IMR-90 (cell line): ENCODE data around the gene CPLX3. TPM values are rescaled to one million over a fixed set of nuclear protein-coding genes. Genes with fewer than 3 reads are reported as not detected.
A peak's percentile ranks its signal among the peaks of the same experiment; 100 is the strongest.

Source experiments
- ATAC-seq: fragments of 200-7000 bp; cut with Tn5 transposase; 2 replicates; pipeline ENCODE4 v1.9.1; 2020; ENCODE audit warnings: low read depth, mild to moderate bottlenecking, moderate library complexity
- BruUV-seq: library from RNA; stranded (reverse); fragments of 400-500 nt; replicated peaks from 2 replicates; lab custom pipeline; 2021; lab: Mats Ljungman, UMichigan
- CTCF ChIA-PET: fragments of 300-600 bp; formaldehyde crosslinking; extraction: SDS; loops from one replicate; lab custom pipeline; 2021; ENCODE audit warnings: antibody characterized with exemption; lab: Yijun Ruan, JAX
- POLR2A ChIA-PET: fragments of 300-600 bp; sonication (Branson Sonifier 250); formaldehyde crosslinking; loops from one replicate; lab custom pipeline; 2022; ENCODE audit warnings: antibody characterized with exemption; ENCODE audit not compliant: unreplicated experiment; lab: Charles Lee
- DNase-seq: peaks from one replicate; pipeline ENCODE4 v3.0.0; 2013
- H2AFZ ChIP-seq: replicated peaks from 2 replicates; pipeline ENCODE3; 2013; ENCODE audit warnings: low read length, mild to moderate bottlenecking; ENCODE audit not compliant: poor library complexity
- H2AK5ac ChIP-seq: 2 replicates; pipeline ENCODE4 v1.6.1; 2013; ENCODE audit warnings: low read depth, low read length, inconsistent platforms
- H2AK9ac ChIP-seq: replicated peaks from 2 replicates; pipeline ENCODE3; 2013; ENCODE audit warnings: mild to moderate bottlenecking, low read depth, low read length, moderate library complexity; ENCODE audit not compliant: poor library complexity
- H2BK120ac ChIP-seq: 2 replicates; pipeline ENCODE4 v1.6.1; 2013; ENCODE audit warnings: low read depth, low read length, inconsistent platforms
- H2BK15ac ChIP-seq: 3 replicates; pipeline ENCODE4 v1.6.1; 2013; ENCODE audit warnings: low read depth, low read length, inconsistent platforms
- H2BK20ac ChIP-seq: 2 replicates; pipeline ENCODE4 v1.6.1; 2013; ENCODE audit warnings: low read depth, mild to moderate bottlenecking, inconsistent platforms, low read length, moderate library complexity
- H2BK5ac ChIP-seq: 2 replicates; pipeline ENCODE4 v1.6.1; 2013; ENCODE audit warnings: mild to moderate bottlenecking, low read depth, low read length, inconsistent platforms; ENCODE audit not compliant: poor library complexity, severe bottlenecking
- H3K14ac ChIP-seq: replicated peaks from 2 replicates; pipeline ENCODE4 v1.6.1; 2013; ENCODE audit warnings: low read depth, low read length, inconsistent platforms
- H3K18ac ChIP-seq: 2 replicates; pipeline ENCODE4 v1.6.1; 2013; ENCODE audit warnings: low read depth, low read length, control low read depth
- H3K23ac ChIP-seq: 2 replicates; pipeline ENCODE4 v1.6.1; 2013; ENCODE audit warnings: low read depth, low read length, inconsistent platforms
- H3K27ac ChIP-seq: 2 replicates; pipeline ENCODE4 v1.5.1; 2013; ENCODE audit warnings: mild to moderate bottlenecking, control low read depth, low read length; ENCODE audit not compliant: insufficient read depth
- H3K27me3 ChIP-seq: 2 replicates; pipeline ENCODE4 v1.6.1; 2013; ENCODE audit warnings: low read length; ENCODE audit not compliant: control insufficient read depth, insufficient read depth
- H3K36me3 ChIP-seq: 2 replicates; pipeline ENCODE4 v1.6.1; 2013; ENCODE audit warnings: low read length, mixed read lengths; ENCODE audit not compliant: control insufficient read depth, insufficient read depth
- H3K4ac ChIP-seq: 2 replicates; pipeline ENCODE4 v1.6.1; 2013; ENCODE audit warnings: low read depth, low read length, inconsistent platforms
- H3K4me1 ChIP-seq: 2 replicates; pipeline ENCODE4 v1.6.1; 2013; ENCODE audit warnings: low read length, mixed read lengths; ENCODE audit not compliant: control insufficient read depth, insufficient read depth
- H3K4me2 ChIP-seq: 2 replicates; pipeline ENCODE4 v1.6.1; 2013; ENCODE audit warnings: low read depth, mild to moderate bottlenecking, control low read depth, low read length, moderate library complexity
- H3K4me3 ChIP-seq: 2 replicates; pipeline ENCODE4 v1.5.1; 2013; ENCODE audit warnings: low read depth, mild to moderate bottlenecking, control low read depth, low read length, moderate library complexity; ENCODE audit not compliant: insufficient read depth
- H3K56ac ChIP-seq: 2 replicates; pipeline ENCODE4 v1.6.1; 2013; ENCODE audit warnings: low read length, inconsistent platforms; ENCODE audit not compliant: insufficient read depth; ENCODE audit errors: extremely low read depth
- H3K79me1 ChIP-seq, 2 experiments: 2 replicates each; pipeline ENCODE4 v1.6.1; 2013; ENCODE audit warnings: low read length in 2 of 2, inconsistent platforms in 1 of 2, low read depth in 1 of 2
- H3K9ac ChIP-seq: 2 replicates; pipeline ENCODE4 v1.6.1; 2013; ENCODE audit warnings: low read depth, low read length, control low read depth
- H3K9me1 ChIP-seq: 2 replicates; pipeline ENCODE4 v1.6.1; 2013; ENCODE audit warnings: low read length, inconsistent platforms; ENCODE audit not compliant: insufficient read depth
- H3K9me3 ChIP-seq: 2 replicates; pipeline ENCODE4 v1.6.1; 2013; ENCODE audit warnings: low read length; ENCODE audit not compliant: control insufficient read depth, insufficient read depth
- H4K20me1 ChIP-seq: 2 replicates; pipeline ENCODE4 v1.6.1; 2013; ENCODE audit warnings: low read length, inconsistent platforms; ENCODE audit not compliant: insufficient read depth
- H4K5ac ChIP-seq: 2 replicates; pipeline ENCODE4 v1.6.1; 2013; ENCODE audit warnings: mild to moderate bottlenecking, low read depth, low read length, control low read depth
- H4K8ac ChIP-seq, 2 experiments: 2 replicates each; pipeline ENCODE4 v1.6.1; 2013; ENCODE audit warnings: low read depth in 2 of 2, low read length in 2 of 2, control low read depth in 1 of 2, inconsistent platforms in 1 of 2
- H4K91ac ChIP-seq: 2 replicates; pipeline ENCODE4 v1.6.1; 2013; ENCODE audit warnings: low read depth, low read length, inconsistent platforms; ENCODE audit not compliant: insufficient read depth
- BHLHE40 ChIP-seq: fragments of 150-350 bp; IDR thresholded peaks from 2 replicates; pipeline ENCODE4 v1.6.1; 2016; ENCODE audit warnings: mild to moderate bottlenecking, low read depth, low read length
- MAFK ChIP-seq: IDR thresholded peaks from 2 replicates; pipeline ENCODE4 v1.6.1; 2012; ENCODE audit warnings: low read depth, low read length, improper control_type of control experiment
- MXI1 ChIP-seq: IDR thresholded peaks from 2 replicates; pipeline ENCODE4 v1.6.1; 2012; ENCODE audit warnings: low read depth, mild to moderate bottlenecking, low read length, moderate library complexity, borderline replicate concordance
- WGBS, 2 experiments: methylation state at CpG; one replicate each; pipeline versions ENCODE4 v1.1.5 to v1.1.7; 2013; ENCODE audit warnings: missing lambda C conversion rate in 2 of 2; ENCODE audit not compliant: insufficient read length in 1 of 2; ENCODE audit errors: extremely low coverage in 2 of 2; 5-methylcytosine and 5-hydroxymethylcytosine counted together
- dilution Hi-C: fragments of 300-500 bp; cut with HindIII; formaldehyde crosslinking; loops from one replicate; pipeline ENCODE4 v1.14.3; 2018; ENCODE audit warnings: low sequenced_read_pairs; ENCODE audit not compliant: unreplicated experiment
- in situ Hi-C: fragments of 300-500 bp; cut with MboI; formaldehyde crosslinking; loops from 3 replicates; pipeline ENCODE4 v1.14.3; 2019; ENCODE audit warnings: low sequenced_read_pairs, inconsistent platforms, mixed read lengths
- intact Hi-C: fragments of 100-400 bp; cut with micrococcal nuclease; formaldehyde crosslinking; loops from 2 replicates; pipeline ENCODE4 v1.10.0; 2022
- polyA plus RNA-seq, 3 experiments: library from polyadenylated mRNA; depleted of rRNA; stranded (reverse); fragments of >200 nt; gene quantifications; 2 replicates each; pipeline ENCODE4 v1.2.3, GENCODE V29; 2012; ENCODE audit warnings: low replicate concordance in 1 of 3
- total RNA-seq: library from RNA; depleted of rRNA; stranded (reverse); fragments of >200 nt; gene quantifications from 2 replicates; pipeline ENCODE4 v1.2.3, GENCODE V29; 2012

CPLX3 gene
- total and polyA plus RNA-seq, 2 of the 4 experiments (the other 2 are of a cell fraction), result not detected

DNA sequence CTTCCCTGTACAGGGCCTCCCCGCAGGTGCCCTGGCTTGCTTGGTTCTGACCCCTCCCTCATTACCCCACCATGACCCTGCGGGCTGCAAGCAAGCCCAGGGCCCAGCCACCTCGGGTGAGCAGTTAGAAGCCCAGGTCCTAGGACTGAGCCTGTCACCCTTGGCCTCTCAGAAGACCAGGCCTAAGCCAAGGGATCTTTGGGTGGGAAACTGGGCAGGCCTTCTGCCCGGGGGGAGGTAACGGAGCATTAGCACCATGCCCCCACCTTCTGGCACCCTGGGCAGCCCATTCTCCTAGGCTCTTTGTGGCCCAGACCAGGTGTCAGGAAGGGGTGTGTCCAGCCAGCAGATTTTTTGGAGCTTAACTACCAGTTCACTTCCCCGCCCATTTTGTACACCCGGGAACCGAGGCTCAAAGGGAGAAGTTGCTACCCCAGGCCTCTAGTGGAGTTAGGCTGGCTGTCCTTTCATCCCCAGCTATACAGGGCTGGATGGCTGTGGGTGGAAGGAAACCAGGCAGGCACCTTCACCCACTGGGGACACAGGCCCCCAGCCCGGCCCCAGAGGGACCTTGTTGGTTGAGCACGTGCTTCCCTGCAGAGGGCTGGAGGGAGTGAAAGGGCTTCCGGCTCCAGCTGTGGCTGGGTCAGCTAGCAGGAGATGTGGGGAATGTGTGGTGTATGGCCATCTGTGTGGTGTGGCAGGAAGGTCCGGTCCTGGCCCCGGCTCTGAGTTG, 43.2 kb upstream of the CPLX3 start:
- dilution Hi-C loops, result no loop called here
- ATAC-seq, result peak; percentile 36
- H2AK5ac ChIP-seq, result peak overlapping the region; percentile 74

More for the DNA sequence above, 43.2 kb upstream of the CPLX3 start:
- H2BK5ac ChIP-seq, result peak overlapping the region; percentile 59
- ChIA-PET CTCF (interaction anchor here (0.7 to 1.3 kb wide), 3 partner anchors 10 to 87 kb away, joined by 3 read pairs; no protein-coding TSS in a partner anchor), POLR2A (interaction anchor here (0.7 kb wide), 1 partner anchor 111 kb away, joined by 7 read pairs; no protein-coding TSS in a partner anchor)
- peak overlapping the region; percentile 90 for H3K23ac ChIP-seq
- no peaks in the 10 kb centered on the region for H3K9me3 ChIP-seq
- no TSS peak for BruUV-seq
- no peak overlapping the region for H3K18ac ChIP-seq
- peak overlapping the region; percentile 47; the same call in 1 of the 2 replicates for H3K56ac ChIP-seq
- peak overlapping the region; percentile 83 for H3K4me2 ChIP-seq
- peaks cover 2% of the 10 kb centered on the region; the same call in 1 of the 2 replicates for H3K36me3 ChIP-seq
- peaks cover 22% of the 10 kb centered on the region for H3K4me1 ChIP-seq
- H4K20me1 ChIP-seq, result peaks cover 51% of the 10 kb centered on the region
- H3K14ac ChIP-seq, result peak overlapping the region; percentile 87
- no peak overlapping the region; the same call in 1 of the 2 replicates for H2BK120ac ChIP-seq
- H4K8ac ChIP-seq, result peak overlapping the region; percentile 30 to 47; a peak in 2 of 4 replicates
- H2BK15ac ChIP-seq, result no peak overlapping the region
- H2AK9ac ChIP-seq, result peak overlapping the region; percentile 97
- peak overlapping the region; percentile 92 for H3K4me3 ChIP-seq
- no peak overlapping the region for H2BK20ac ChIP-seq
- 0% methylated on average over 1 of the region's 13 CpGs; no CpG with 5 or more reads in 1 of the 2 experiments for WGBS, 2 experiments
- in situ Hi-C loops (no loop called here), intact Hi-C loops (no loop called here)
- DNase-seq, result peak; percentile 36
- H2AFZ ChIP-seq, result peak overlapping the region; percentile 86
- H3K9ac ChIP-seq, result peak overlapping the region; percentile 68
- peaks cover 21% of the 10 kb centered on the region for H3K9me1 ChIP-seq
- peak; percentile 83 for TF ChIP-seq MXI1
- TF ChIP-seq MAFK, result no peak
- peak; percentile 43; the same call in 1 of the 2 replicates for TF ChIP-seq BHLHE40
- H3K4ac ChIP-seq, result peak overlapping the region; percentile 75
- H3K79me1 ChIP-seq, result peaks cover 9 to 64% of the 10 kb centered on the region in 2 experiments; a peak in 3 of 4 replicates
- no peaks in the 10 kb centered on the region for H3K27me3 ChIP-seq
- H3K27ac ChIP-seq, result peak overlapping the region; percentile 57
- H4K5ac ChIP-seq, result no peak overlapping the region
- H4K91ac ChIP-seq, result peak overlapping the region; percentile 41; the same call in 1 of the 2 replicates
